CD4-positive, alpha-beta T cell (primary cell): ENCODE measurements around the gene ARHGEF33. TPM values are rescaled to one million over a fixed set of nuclear protein-coding genes. Genes with fewer than 3 reads are reported as not detected.

Experiments
- ATAC-seq: fragments of 200-7000 bp; cut with Tn5 transposase; one replicate; pipeline ENCODE4 v1.10.0; 2022; ENCODE audit warnings: mild to moderate bottlenecking; ENCODE audit not compliant: poor library complexity
- CTCF ChIA-PET: fragments of 350-600 bp; sonication (Branson Sonifier 250); formaldehyde crosslinking; loops from one replicate; lab custom pipeline; 2021; ENCODE audit warnings: antibody characterized with exemption, inconsistent platforms; lab: Charles Lee
- POLR2A ChIA-PET: fragments of 350-600 bp; sonication (Branson Sonifier 250); formaldehyde crosslinking; loops from one replicate; lab custom pipeline; 2021; ENCODE audit warnings: antibody characterized with exemption, inconsistent platforms; lab: Charles Lee
- DNase-seq, 14 experiments: peaks; one replicate each; pipeline ENCODE4 v3.0.0-alpha.2; 2013 to 2020; ENCODE audit warnings: mixed read lengths in 2 of 14
- H3K27ac ChIP-seq, 2 donors: one replicate each; pipeline versions ENCODE4 v1.5.1 to v1.7.0; 2013; ENCODE audit warnings: low read length in 2 of 2, low read depth in 1 of 2, mild to moderate bottlenecking in 1 of 2
- H3K27me3 ChIP-seq, 2 experiments: 1 replicate in 1 of 2; 2 replicates in 1 of 2; pipeline versions ENCODE4 v1.6.1 to v1.7.0; 2013; ENCODE audit warnings: low read length in 2 of 2, control low read depth in 1 of 2, mild to moderate bottlenecking in 1 of 2, moderate library complexity in 1 of 2; ENCODE audit not compliant: insufficient read depth in 2 of 2, control insufficient read depth in 1 of 2
- H3K36me3 ChIP-seq: one replicate; pipeline ENCODE4 v1.6.1; 2013; ENCODE audit warnings: low read length, control low read depth; ENCODE audit not compliant: insufficient read depth
- H3K4me1 ChIP-seq: one replicate; pipeline ENCODE4 v1.6.1; 2013; ENCODE audit warnings: low read length, control low read depth; ENCODE audit not compliant: insufficient read depth
- H3K4me3 ChIP-seq: one replicate; pipeline ENCODE4 v1.5.1; 2013; ENCODE audit warnings: mild to moderate bottlenecking, low read length, moderate library complexity
- H3K9me3 ChIP-seq, 2 experiments: 1 replicate in 1 of 2; 2 replicates in 1 of 2; pipeline versions ENCODE4 v1.6.1 to v1.7.0; 2013; ENCODE audit warnings: low read length in 2 of 2, mild to moderate bottlenecking in 2 of 2, control low read depth in 1 of 2, moderate library complexity in 1 of 2; ENCODE audit not compliant: control insufficient read depth in 1 of 2, insufficient read depth in 1 of 2
- H3K27ac Mint-ChIP-seq: one replicate; pipeline ENCODE4 v1.8.0; 2020; ENCODE audit warnings: mixed read lengths
- H3K27me3 Mint-ChIP-seq: one replicate; pipeline ENCODE4 v1.8.0; 2021; ENCODE audit warnings: mixed read lengths
- H3K36me3 Mint-ChIP-seq: one replicate; pipeline ENCODE4 v1.8.0; 2021; ENCODE audit warnings: low read depth, mixed read lengths
- H3K4me1 Mint-ChIP-seq: one replicate; pipeline ENCODE4 v1.8.0; 2021; ENCODE audit warnings: low read depth, mixed read lengths
- H3K4me3 Mint-ChIP-seq: one replicate; pipeline ENCODE4 v1.8.0; 2020; ENCODE audit warnings: mild to moderate bottlenecking, mixed read lengths
- H3K9me3 Mint-ChIP-seq: one replicate; pipeline ENCODE4 v1.8.0; 2020; ENCODE audit warnings: mixed read lengths
- CTCF ChIP-seq: fragments of 200-600 bp; IDR thresholded peaks from one replicate; pipeline ENCODE4 v1.8.0; 2022; ENCODE audit warnings: antibody characterized with exemption, mild to moderate bottlenecking
- intact Hi-C, 2 experiments: fragments of 100-400 bp; cut with DNase I in 1 of 2; cut with micrococcal nuclease in 1 of 2; formaldehyde crosslinking; loops; one replicate each; pipeline versions ENCODE4 v1.15.1 to v1.9.0; 2023 to 2025; cut with DNase I, micrococcal nuclease
- total RNA-seq, 174 experiments: library from RNA in 2 of 174; stranded (reverse) in 2 of 174; gene quantifications; one replicate each; pipeline ENCODE4 v1.2.3 and lab custom pipeline; 2021 to 2026

ARHGEF33 gene
- total RNA-seq, 2 experiments from 2014 or later = not detected

GRCh38 chr2:38909872-38910271 lies 20.2 kb downstream of the ARHGEF33 start:
- Histone ChIP-seq H3K36me3 (no peaks in the 10 kb centered on the region), H3K4me1 (no peaks in the 10 kb centered on the region), H3K4me3 (no peak overlapping the region), H3K9me3 (no peaks in the 10 kb centered on the region), H3K27ac (no peak overlapping the region), H3K27me3 (no peaks in the 10 kb centered on the region)
- DNase-seq (no peak), ATAC-seq (no peak)
- ChIA-PET POLR2A (no interaction called here), CTCF (interaction anchor here (0.6 kb wide), 1 partner anchor 1657 kb away, joined by 3 read pairs; no protein-coding TSS in a partner anchor)
- Mint-ChIP-seq H3K36me3 (no peaks in the 10 kb centered on the region), H3K9me3 (no peaks in the 10 kb centered on the region), H3K27me3 (no peaks in the 10 kb centered on the region), H3K4me3 (no peak overlapping the region), H3K4me1 (peaks cover 8% of the 10 kb centered on the region), H3K27ac (no peak overlapping the region)
- intact Hi-C loops = no loop called here
- TF ChIP-seq CTCF = no peak

- Histone ChIP-seq H3K27me3 (no peaks in the 10 kb centered on the region), H3K4me1 (no peaks in the 10 kb centered on the region), H3K4me3 (no peak overlapping the region), H3K9me3 (no peaks in the 10 kb centered on the region), H3K36me3 (no peaks in the 10 kb centered on the region), H3K27ac (no peak overlapping the region)
- Mint-ChIP-seq H3K4me3 (no peak overlapping the region), H3K27ac (no peak overlapping the region), H3K9me3 (no peaks in the 10 kb centered on the region), H3K27me3 (no peaks in the 10 kb centered on the region), H3K36me3 (no peaks in the 10 kb centered on the region), H3K4me1 (peaks cover 8% of the 10 kb centered on the region)
- ChIA-PET CTCF (interaction anchor here (1.0 to 1.6 kb wide), 2 partner anchors 10 to 12 kb away, joined by 3 read pairs; no protein-coding TSS in a partner anchor), POLR2A (no interaction called here)
- TF ChIP-seq CTCF = no peak
- intact Hi-C loops = no loop called here
- no peak for DNase-seq
- no peak for ATAC-seq
Measured at GRCh38 chr2:38911191-38911590, 21.5 kb downstream of the ARHGEF33 start.

GRCh38 chr2:38912619-38913018 lies 22.9 kb downstream of the ARHGEF33 start:
- Histone ChIP-seq H3K9me3 (no peaks in the 10 kb centered on the region), H3K4me1 (no peaks in the 10 kb centered on the region), H3K27me3 (no peaks in the 10 kb centered on the region), H3K4me3 (no peak overlapping the region), H3K36me3 (no peaks in the 10 kb centered on the region), H3K27ac (no peak overlapping the region)
- Mint-ChIP-seq H3K27me3 (no peaks in the 10 kb centered on the region), H3K36me3 (no peaks in the 10 kb centered on the region), H3K9me3 (no peaks in the 10 kb centered on the region), H3K4me3 (no peak overlapping the region), H3K27ac (no peak overlapping the region), H3K4me1 (peaks cover 8% of the 10 kb centered on the region)
- CTCF ChIA-PET = interaction anchor here (1.6 kb wide), 1 partner anchor 11 kb away, joined by 3 read pairs; no protein-coding TSS in a partner anchor
- no peak for DNase-seq
- intact Hi-C loops = no loop called here
- POLR2A ChIA-PET = no interaction called here
- no peak for TF ChIP-seq CTCF
- no peak for ATAC-seq
